Embryonic facial prominence (tissue), 1 donor: ENCODE data around the gene EIF4E2.

ENCODE experiments used
- DNase-seq: peaks from one replicate; pipeline ENCODE4 v3.0.0-alpha.2; 2016; ENCODE audit errors: extremely low spot score

EIF4E2 gene

DNA sequence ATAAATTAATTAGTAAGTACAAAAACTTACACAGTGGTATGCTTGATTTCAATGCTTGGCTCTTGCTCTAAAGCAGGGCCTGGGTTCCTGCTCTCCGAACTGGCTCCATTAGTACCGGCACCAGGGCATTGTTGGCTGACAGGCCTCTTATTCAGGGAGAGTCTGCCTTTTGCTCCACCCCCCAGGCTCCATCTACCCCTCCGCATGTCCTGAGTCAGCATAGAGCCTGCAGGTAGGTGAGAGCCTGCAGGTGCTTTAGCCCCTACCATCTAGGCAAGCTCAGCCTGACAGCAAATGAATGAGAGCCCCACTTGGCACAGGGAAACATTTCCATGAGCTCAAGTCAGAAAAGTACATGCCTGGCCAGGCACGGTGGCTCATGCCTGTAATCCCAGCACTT is 47.8 kb downstream of the EIF4E2 start:
- DNase-seq: no peak

DNA sequence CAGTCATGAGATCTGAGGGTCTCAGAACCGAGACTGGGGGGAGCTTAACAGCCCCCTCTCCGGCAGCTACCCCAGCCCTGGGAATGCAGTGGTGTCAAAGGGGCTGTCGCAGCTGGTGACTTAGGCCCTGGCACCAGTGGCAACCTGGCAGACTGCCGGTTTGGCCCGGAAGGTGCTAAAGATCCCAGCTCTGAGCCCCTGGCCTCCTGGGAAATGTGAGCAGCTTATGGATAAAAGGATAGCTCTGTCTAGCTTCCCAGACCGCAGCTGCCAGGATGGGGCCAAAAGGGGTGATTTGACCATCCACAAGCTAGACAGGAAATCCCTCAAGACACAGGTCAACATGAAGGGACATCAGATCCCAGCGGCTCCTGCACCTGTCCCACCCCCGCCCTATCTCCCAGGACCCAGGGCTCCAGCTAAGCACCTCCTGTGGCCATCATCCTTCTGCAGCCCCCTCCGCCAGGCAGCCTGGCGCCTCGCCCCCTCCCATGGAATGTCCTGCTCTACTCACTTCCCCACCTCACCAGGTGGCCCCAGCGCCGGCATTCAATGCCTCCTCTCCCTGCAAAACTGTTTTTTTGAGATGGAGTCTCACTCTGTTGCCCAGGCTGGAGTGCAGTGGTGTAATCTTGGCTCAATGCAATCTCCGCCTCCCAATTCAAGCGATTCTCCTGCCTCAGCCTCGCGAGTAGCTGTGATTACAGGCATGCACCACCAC is 49.7 kb downstream of the EIF4E2 start:
- DNase-seq: no peak

DNA sequence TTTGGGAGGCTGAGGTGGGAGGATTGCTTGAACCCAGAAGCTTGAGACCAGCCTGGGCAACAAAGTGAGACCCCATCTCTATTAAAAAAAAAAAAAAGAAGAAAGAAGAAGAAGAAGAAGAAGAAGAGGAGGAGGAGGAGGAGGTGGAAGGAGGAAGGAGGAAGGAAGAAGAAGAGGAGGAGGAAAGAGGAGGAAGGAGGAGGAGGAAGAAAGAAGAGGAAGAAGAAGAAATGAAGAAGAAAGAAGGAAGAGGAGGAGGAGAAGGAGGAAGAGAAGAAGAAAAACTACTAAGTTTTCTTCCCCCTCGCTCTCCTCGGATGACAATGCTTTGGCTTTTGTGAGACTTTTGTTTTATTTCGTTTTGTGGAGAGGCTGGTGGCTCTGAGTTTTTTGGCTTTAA is 52.8 kb downstream of the EIF4E2 start:
- no peak for DNase-seq

DNA sequence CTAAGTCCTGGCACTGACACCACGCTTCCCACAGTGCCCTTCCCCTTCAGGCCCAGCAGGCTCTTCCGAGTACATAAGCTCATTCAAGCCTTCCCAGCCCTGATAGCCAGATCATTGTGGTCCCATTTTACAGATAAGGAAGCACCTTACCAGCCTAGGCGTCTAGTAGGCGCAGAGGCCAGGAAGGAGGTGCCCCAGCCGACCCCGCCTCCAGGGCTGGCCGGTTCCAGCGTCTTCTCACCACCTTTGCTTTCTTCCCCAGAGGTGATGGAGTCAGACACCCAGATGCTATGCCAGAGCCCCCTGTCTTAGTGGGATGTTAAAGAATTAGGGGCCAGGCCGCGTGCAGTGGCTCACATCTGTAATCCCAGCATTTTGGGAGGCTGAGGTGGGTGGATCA is 54.0 kb downstream of the EIF4E2 start:
- no peak for DNase-seq

DNA sequence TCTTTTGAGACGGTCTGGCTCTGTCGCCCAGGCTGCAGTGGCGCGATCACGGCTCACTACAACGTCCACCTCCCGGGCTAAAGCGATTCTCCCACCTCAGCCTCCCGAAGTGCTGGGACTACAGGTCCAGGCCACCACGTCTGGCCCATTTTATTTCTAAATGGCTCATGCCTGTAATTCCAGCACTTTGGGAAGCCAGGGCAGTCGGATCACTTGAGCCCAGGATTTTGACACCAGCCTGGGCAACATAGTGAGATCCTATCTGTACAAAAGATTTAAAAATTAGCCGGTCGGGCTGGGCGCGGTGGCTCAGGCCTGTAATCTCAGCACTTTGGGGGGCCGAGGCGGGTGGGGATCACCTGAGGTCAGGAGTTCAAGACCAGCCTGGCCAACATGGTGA is 56.5 kb downstream of the EIF4E2 start:
- DNase-seq: no peak

DNA sequence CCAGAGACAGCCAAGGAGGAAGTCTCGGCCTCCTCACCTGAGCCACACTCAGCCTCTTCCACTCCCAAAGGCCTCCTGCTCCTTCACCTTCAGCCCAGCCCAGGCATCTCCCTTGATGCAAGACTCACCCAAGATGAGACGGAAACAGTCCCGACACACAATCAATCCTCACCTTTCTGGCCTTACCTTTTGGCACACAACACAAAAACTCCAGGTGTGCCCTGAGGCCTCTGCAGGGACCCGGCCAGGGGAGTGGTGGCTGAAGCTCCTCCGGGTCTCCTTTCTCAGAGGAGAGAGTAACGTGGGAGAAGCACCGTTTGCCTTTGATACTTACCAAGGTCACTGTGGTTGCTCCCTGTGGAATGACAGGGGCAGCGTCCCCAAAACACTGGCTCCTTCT is 59.1 kb downstream of the EIF4E2 start:
- DNase-seq: no peak

DNA sequence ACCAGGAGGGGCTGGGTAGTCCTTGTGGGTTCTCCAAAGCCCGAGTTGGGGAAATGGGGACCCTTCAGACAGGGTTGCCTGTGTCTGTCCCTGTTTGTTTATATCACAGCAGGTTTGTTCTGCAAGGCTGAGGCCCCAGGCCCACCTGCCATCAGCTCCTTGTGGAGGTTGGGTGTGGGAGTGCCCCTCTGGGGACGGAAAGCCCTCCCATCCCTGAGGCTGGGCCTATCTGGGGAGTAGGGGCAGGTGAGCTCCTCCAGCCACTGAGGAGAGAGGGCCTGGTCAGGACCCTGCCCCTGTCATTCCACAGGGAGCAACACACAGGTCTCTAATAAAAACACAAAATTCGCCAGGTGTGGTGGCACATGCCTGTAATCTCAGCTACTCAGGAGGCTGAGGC is 59.6 kb downstream of the EIF4E2 start:
- DNase-seq: no peak

DNA sequence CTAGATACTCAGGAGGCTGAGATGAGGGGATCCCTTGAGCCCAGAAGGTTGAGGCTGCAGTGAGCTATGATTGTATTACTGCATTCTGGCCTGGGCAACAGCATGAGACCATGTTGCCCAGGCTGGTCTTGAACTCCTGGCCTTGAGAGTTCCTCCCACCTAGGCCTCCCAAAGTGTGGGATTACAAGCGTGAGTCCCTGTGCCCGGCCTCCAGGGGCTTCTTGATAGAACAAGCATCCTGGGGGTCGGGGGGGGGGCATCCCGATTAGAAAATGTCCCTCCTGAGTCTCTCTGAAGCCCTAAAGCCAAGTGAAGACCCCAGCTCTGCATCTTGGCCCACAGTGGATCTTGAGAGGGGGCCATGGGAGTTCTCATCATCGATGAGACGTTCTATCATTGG is 60.6 kb downstream of the EIF4E2 start:
- no peak for DNase-seq

DNA sequence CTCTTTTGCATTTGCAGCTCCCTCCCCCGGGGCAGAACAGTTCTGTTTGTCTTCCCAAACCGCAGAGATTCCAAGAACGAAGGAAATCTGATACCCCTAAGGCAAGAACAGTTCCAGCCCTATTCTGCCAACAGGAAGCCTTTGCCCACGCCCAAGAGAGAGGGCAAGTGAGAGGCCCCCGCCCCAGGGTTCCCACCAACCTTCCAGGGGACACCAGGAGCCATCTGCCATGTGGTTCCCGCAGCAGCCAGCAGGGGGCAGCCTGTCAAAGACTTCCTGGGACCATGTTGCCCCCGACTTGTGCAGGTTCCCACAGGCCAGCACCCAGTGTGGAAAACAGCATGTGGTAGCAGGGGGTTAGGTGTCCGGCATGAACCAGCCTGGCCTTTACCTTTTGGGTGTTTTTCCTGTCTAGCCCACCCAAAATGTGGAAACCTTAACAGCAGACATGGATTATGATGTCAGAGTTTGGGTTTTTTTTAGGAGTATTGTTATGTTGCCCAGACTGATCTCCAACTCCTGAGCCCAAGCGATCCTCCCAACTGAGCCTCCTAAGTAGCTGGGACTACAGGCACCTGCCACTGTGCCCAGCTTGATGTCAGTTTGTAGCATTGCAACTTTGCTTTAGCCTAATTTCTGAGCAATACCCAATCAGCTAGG is 61.2 kb downstream of the EIF4E2 start:
- no peak for DNase-seq

DNA sequence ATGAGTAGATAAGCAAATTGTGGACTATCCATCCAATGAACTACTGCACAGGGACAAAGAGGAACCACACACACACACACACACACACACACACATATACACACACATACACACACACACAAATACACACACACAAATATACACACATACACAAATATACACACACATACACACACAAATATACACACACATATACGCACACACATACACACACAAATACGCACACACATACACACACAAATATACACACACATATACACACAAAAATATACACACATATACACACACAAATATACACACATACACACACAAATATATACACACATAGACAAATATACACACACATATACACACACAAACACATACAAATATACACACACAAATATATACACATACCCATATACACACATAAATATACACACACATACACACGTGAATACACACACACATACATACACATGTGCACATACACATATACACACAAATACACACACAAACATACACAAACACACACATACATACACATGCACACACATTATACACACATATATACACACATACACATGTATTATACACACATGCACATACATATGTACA is 63.1 kb downstream of the EIF4E2 start:
- DNase-seq: no peak

DNA sequence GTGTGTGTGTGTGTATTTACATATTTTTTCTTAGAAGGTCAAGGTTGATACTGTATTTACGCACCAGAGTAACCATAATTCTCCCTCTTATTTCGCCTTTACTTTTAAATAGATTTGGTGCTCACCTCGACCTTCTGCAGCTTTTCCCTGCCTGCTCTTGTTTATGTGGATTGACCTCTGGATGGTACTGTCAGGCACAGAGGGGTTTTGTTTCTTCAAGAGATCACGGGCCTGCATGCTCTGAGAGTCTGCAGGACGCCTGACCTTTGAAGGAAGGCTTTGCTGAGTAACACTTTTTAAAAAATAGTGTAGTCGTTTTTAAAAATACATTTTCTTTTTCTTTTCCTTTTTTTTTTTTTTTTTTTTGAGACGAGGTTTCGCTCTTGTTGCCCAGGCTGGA is 64.8 kb downstream of the EIF4E2 start:
- DNase-seq: no peak
